ENCODE measurements around the gene CD46.
"Not testable (repeated sequence)": the region's sequence is repeated elsewhere in the genome, so short reads cannot be mapped to it uniquely, and the experiment has no call there.

DNA sequence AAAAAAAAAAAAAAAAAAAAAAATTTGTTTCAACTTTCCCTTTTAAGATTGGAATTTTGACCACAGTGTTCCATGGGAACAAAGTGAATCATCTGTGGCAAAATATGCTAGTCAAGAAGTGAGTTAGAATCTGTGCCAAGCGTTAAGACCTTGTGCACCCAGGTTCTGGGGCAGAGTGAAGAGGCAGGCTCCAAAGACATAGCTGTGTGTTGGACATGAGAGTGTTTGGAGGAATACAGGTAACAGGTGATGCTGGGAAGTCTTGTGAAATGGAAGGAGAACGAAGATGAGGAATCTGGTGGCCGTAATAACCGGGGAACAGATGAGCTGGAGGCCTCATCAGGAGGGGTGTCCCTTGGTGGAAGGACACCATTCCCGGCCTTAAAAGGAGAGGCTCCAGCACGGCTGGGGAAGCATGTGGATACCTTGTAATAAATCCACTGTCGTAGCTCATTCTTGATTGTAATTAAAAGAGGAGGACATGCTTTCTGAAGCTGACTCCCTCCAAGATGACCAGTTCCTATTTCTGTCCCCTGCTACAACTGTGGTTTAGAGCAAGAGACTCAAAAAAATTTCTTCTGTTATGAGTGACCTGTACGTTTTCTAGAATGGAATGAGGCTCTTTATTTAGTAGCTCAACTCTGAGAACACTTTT lies 14.2 kb upstream of the CD46 start:
- not testable (repeated sequence) for TF ChIP-seq POLR2A, CTCF, POLR2AphosphoS5 (IDR thresholded peaks at IDR 0.05)
